OCI-LY3 (cell line): Measurements from ENCODE around the gene FRMPD4.

ENCODE experiments used
- H2AFZ ChIP-seq: fragments of 200-600, 300-600 bp; shearing (Covaris generic); 2 replicates; pipeline ENCODE4 v1.6.0; 2014; ENCODE audit warnings: antibody characterized with exemption, low read depth, low read length
- H3K27ac ChIP-seq: fragments of 200-600, 300-600 bp; sonication (generic); 2 replicates; pipeline ENCODE4 v1.5.1; 2014; ENCODE audit warnings: mild to moderate bottlenecking, low read length, moderate library complexity, mixed read lengths
- H3K27me3 ChIP-seq: fragments of 200-600, 300-600 bp; sonication (generic); 2 replicates; pipeline ENCODE4 v1.6.1; 2014; ENCODE audit warnings: low read depth, low read length, mixed read lengths
- H3K36me3 ChIP-seq: fragments of 200-600, 300-600 bp; sonication (generic); replicated peaks from 2 replicates; pipeline ENCODE3; 2014; ENCODE audit warnings: low read depth, low read length, mixed read lengths
- H3K4me1 ChIP-seq: fragments of 300-600, 200-600 bp; sonication (generic); 2 replicates; pipeline ENCODE4 v1.6.1; 2014; ENCODE audit warnings: low read length, mixed read lengths
- H3K4me2 ChIP-seq: fragments of 200-600, 300-600 bp; sonication (generic); 2 replicates; pipeline ENCODE4 v1.6.1; 2014; ENCODE audit warnings: low read length, mixed read lengths
- H3K4me3 ChIP-seq: fragments of 300-600, 200-600 bp; sonication (generic); 2 replicates; pipeline ENCODE4 v1.5.1; 2014; ENCODE audit warnings: antibody characterized with exemption, mild to moderate bottlenecking, low read length, moderate library complexity
- H3K79me2 ChIP-seq: fragments of 300-600, 200-600 bp; shearing (Covaris generic); 2 replicates; pipeline ENCODE4 v1.6.1; 2014; ENCODE audit warnings: mild to moderate bottlenecking, low read length, mixed read lengths
- H3K9ac ChIP-seq: fragments of 300-600, 200-600 bp; shearing (Covaris generic); 2 replicates; pipeline ENCODE4 v1.6.0; 2014; ENCODE audit warnings: mild to moderate bottlenecking, low read length, moderate library complexity
- H3K9me3 ChIP-seq: fragments of 200-600, 300-600 bp; shearing (Covaris generic); 2 replicates; pipeline ENCODE4 v1.6.1; 2014; ENCODE audit warnings: low read length, mixed read lengths; ENCODE audit not compliant: insufficient read depth
- H4K20me1 ChIP-seq: fragments of 200-600, 300-600 bp; sonication (generic); 2 replicates; pipeline ENCODE4 v1.6.1; 2016; ENCODE audit warnings: low read length, mixed read lengths; ENCODE audit not compliant: insufficient read depth
- EZH2phosphoT487 ChIP-seq: fragments of 200-600 bp; shearing (Covaris generic); IDR thresholded peaks from 2 replicates; pipeline ENCODE4 v1.6.1; 2018; ENCODE audit warnings: antibody characterized with exemption, mixed run types, low read depth
- TF ChIP-seq, protein P1 (sequence below): fragments of 200-600, 300-600 bp; sonication (generic); IDR thresholded peaks from 2 replicates; pipeline ENCODE4 v1.5.1; 2014; ENCODE audit warnings: antibody characterized with exemption, low read length, low read depth

The FRMPD4 gene

DNA sequence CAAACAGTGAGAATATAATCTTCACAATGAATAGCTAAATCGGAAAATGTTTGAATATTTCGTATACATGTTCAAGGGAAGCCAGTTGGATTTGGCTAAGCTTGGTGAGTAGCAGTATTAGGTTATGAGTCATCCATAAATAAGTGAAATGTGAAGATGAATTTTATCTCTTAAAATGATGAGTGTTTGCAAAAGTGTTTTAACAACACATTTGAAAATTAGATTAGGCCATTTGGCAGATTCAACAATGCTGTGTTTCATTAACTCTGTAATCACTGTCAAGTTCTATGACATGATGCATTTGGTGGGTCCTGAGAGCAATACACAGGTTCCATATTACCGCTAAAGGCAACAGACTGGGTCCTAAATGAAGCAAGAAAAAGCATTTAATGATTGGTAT is 351.1 kb downstream of the FRMPD4 start:
- TF ChIP-seq, protein P1, sequence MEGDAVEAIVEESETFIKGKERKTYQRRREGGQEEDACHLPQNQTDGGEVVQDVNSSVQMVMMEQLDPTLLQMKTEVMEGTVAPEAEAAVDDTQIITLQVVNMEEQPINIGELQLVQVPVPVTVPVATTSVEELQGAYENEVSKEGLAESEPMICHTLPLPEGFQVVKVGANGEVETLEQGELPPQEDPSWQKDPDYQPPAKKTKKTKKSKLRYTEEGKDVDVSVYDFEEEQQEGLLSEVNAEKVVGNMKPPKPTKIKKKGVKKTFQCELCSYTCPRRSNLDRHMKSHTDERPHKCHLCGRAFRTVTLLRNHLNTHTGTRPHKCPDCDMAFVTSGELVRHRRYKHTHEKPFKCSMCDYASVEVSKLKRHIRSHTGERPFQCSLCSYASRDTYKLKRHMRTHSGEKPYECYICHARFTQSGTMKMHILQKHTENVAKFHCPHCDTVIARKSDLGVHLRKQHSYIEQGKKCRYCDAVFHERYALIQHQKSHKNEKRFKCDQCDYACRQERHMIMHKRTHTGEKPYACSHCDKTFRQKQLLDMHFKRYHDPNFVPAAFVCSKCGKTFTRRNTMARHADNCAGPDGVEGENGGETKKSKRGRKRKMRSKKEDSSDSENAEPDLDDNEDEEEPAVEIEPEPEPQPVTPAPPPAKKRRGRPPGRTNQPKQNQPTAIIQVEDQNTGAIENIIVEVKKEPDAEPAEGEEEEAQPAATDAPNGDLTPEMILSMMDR, result no peak
- TF ChIP-seq EZH2phosphoT487, result no peak
- H3K36me3 ChIP-seq, result no peaks in the 10 kb centered on the region
- H3K27ac ChIP-seq, result no peak overlapping the region
- no peak overlapping the region for H3K9ac ChIP-seq
- H3K27me3 ChIP-seq, result no peaks in the 10 kb centered on the region
- H3K4me3 ChIP-seq, result no peak overlapping the region
- H3K9me3 ChIP-seq, result no peaks in the 10 kb centered on the region
- H3K4me1 ChIP-seq, result 0 out of 2 replicates have a peak, but pooled peaks cover 5% of the 10 kb centered on the region
- no peak overlapping the region for H3K4me2 ChIP-seq
- no peaks in the 10 kb centered on the region for H3K79me2 ChIP-seq
- no peak overlapping the region for H2AFZ ChIP-seq
- no peaks in the 10 kb centered on the region for H4K20me1 ChIP-seq

- no peak overlapping the region for H3K27ac ChIP-seq
- H3K9me3 ChIP-seq, result no peaks in the 10 kb centered on the region
- H4K20me1 ChIP-seq, result no peaks in the 10 kb centered on the region
- H3K4me2 ChIP-seq, result no peak overlapping the region
- peaks cover 18% of the 10 kb centered on the region for H3K4me1 ChIP-seq
- no peak overlapping the region for H3K4me3 ChIP-seq
- no peak for TF ChIP-seq EZH2phosphoT487
- TF ChIP-seq, protein P1, result no peak
- H3K9ac ChIP-seq, result no peak overlapping the region
- no peaks in the 10 kb centered on the region for H3K27me3 ChIP-seq
- H2AFZ ChIP-seq, result no peak overlapping the region
- no peaks in the 10 kb centered on the region for H3K36me3 ChIP-seq
- H3K79me2 ChIP-seq, result no peaks in the 10 kb centered on the region
These were observed 356.3 kb downstream of the FRMPD4 start for GRCh38 chrX:12494400-12495138.

DNA sequence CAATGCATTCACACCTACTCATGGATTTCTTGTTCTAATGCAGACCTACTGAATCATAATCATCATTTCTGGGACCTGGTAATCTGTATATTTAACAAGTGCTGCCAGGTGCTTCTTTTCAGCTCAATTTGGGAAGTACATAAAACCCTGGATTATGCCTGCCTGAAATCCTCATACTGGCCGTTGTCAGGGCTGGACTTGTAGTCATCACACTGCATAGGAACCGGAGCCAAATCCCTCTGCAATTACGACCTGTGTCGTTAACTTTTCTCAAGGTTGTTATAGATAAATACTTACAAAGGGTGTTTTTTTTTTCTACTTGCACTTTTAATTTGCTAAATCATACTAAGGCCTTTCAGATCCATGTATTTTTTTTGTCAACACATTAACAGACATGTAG is 358.1 kb downstream of the FRMPD4 start:
- Histone ChIP-seq H3K36me3 (no peaks in the 10 kb centered on the region), H3K9ac (no peak overlapping the region), H3K9me3 (no peaks in the 10 kb centered on the region), H3K27ac (no peak overlapping the region), H2AFZ (no peak overlapping the region), H3K4me2 (no peak overlapping the region), H4K20me1 (no peaks in the 10 kb centered on the region), H3K27me3 (no peaks in the 10 kb centered on the region), H3K4me1 (peaks cover 18% of the 10 kb centered on the region), H3K79me2 (no peaks in the 10 kb centered on the region), H3K4me3 (no peak overlapping the region)
- TF ChIP-seq, protein P1, result no peak
- TF ChIP-seq EZH2phosphoT487, result no peak

DNA sequence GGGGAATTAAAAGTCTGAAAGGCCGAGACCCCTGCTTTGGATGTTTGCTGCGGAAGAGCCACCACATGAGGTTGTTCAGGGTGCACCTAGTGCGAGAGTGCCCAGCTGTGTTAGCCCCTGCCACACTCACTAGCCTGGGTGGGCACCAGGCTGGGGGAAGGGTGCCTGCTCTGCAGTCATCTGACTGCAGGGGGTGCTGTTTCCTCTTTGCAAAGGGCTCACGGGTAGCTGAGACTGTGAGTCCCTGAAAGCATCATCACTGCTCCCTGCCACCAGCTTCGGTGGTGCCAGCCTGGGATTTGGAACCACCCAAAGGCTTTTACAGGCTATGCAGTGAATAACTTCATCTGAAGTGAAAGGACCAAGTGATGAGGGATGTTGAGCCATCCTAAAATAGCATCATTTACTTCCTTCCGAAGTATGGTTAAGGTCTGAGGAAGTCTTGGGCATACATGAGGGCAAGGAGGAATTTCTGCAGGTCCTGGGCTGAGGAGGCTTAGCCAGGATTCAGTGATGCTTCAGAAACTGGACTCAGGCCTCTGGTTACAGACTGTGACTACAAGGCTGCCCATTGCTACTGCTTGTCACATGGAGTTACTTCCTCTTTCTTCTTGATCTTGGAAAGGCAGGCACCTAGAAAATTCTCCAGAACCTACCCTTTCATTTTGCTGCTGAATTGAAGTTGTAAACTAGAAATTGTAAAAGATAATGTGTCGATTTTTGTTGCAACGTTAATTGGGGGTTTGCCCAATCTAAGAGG is 359.7 kb downstream of the FRMPD4 start:
- Histone ChIP-seq H3K27ac (no peak overlapping the region), H3K27me3 (no peaks in the 10 kb centered on the region), H4K20me1 (no peaks in the 10 kb centered on the region), H2AFZ (no peak overlapping the region), H3K79me2 (no peaks in the 10 kb centered on the region), H3K4me3 (peak overlapping the region; percentile 44; the same call in 1 of the 2 replicates), H3K36me3 (no peaks in the 10 kb centered on the region), H3K9ac (no peak overlapping the region), H3K4me1 (peaks cover 26% of the 10 kb centered on the region), H3K4me2 (peak overlapping the region; percentile 74), H3K9me3 (no peaks in the 10 kb centered on the region)
- no peak for TF ChIP-seq EZH2phosphoT487
- TF ChIP-seq, protein P1, result peak; percentile 77
